NCI-H460 (cell line): ENCODE measurements around the gene SPATA6. TPM values are rescaled to one million over a fixed set of nuclear protein-coding genes. Genes with fewer than 3 reads are reported as not detected.

Source experiments
- DNase-seq: peaks from one replicate; pipeline ENCODE4 v3.0.0-alpha.2; 2016; ENCODE audit warnings: low read depth; ENCODE audit errors: extremely low read depth
- small RNA-seq, 2 experiments: library from RNA; depleted of rRNA; stranded (forward); fragments of <200 nt; gene quantifications; one replicate each; pipeline ENCODE3, GENCODE V24; 2014
- total RNA-seq: library from RNA; depleted of rRNA; stranded (reverse); fragments of >200 nt; shearing (Covaris generic); gene quantifications from 2 replicates; pipeline ENCODE4 v1.2.3, GENCODE V29; 2014; rRNA removed

SPATA6 gene
- total RNA-seq, 1 experiment from 2014 or later, result 5.3 TPM

DNA sequence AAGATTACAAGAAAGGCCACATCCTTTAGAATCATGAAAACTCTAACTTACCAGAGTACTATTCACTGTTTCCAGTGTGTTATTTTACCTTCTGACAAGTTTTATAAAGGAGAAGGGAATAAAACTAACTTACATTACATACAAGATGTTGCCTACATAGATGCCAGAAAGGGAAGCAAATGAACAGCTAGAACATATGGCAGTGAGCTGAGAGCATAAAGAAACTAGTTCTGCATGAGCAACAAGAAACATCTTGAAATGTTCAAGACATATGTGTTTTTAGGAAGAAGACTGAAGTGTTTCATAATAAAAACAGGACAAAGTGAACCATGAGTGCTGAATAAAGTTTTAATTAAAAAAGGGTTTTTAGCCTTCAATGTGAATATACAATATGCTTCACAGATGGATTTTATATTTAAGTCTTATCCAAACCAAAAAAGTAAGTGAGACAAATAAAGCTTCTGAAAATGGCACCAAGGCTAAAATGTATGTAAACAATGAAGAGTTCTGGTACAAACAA, 210.1 kb downstream of the SPATA6 start:
- DNase-seq, result no peak

DNA sequence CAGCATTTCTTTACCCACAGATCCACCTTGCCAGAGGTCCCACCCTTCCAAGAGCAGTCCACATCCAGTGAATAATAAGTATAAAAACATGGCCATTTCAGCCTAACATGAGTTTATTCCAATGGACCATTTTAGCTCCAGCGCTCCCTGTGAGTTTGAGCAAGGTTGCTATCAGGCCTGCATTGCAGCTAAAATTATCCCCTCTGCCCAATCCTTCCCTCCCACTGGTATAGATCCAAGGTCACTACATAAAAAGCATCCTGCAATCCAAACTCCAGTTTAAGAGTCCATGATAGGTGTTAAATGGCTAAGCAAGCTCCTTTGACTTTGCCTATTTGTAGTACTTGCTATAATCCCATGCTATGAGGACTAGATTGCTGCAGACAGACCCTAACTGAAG, 213.9 kb downstream of the SPATA6 start:
- DNase-seq, result no peak

DNA sequence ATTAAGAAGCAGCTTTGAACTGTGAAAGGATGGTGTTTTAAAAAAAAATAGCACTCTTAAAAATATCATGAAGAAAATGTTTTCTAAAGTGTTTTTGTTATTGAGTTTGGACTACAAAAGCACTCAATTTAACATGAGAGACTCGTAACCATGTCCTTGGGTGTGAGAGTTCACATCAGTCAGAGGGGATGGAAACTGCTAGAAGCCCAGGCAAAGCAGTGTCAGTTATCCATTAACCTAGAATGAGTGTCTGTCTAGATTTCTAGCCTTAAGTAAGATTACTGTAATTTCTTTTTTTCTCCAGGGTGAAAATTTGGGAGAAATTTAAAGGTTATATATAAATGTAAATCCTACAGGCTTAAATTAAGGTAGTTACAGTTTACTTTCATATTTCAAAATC, 217.8 kb downstream of the SPATA6 start:
- DNase-seq, result no peak

DNA sequence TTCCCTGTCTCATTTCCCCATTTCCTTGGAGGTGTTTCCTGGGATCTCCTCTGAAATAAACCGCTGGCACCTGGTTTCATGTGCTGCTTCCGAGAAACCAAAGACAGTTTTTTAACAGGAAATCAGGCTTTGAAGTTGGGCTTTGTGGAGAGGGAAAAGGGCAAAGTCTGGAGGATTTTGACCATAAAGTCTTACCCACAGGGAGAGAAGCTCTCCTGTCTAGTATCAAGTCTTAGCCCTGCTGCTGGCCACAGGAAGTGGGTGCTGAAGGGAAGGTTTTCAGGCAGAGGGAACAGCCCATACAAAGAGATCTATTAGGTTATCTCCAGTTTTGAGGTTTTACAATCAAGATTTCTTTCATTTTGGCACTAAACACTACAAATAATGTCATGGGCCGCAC, 220.2 kb downstream of the SPATA6 start:
- no peak for DNase-seq

DNA sequence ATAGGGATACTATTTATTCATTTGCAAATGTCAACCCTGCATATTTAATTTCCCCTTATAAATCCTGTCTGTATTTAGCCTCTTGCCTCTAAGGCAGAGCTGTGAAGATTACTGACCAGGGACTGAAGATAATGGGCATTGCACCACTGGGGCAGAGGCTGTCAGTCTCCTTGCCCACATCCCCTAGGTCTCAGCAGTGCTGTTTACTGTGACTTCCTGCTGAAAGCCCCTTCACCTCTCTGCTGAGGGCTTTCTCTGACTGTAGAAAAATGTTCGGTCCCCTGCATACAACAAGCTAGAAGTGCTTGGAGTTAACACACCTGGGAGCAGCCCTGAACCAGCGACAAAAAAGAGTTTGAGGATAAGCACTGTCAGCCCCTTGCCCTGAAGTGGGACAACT, 220.7 kb downstream of the SPATA6 start:
- no peak for DNase-seq

DNA sequence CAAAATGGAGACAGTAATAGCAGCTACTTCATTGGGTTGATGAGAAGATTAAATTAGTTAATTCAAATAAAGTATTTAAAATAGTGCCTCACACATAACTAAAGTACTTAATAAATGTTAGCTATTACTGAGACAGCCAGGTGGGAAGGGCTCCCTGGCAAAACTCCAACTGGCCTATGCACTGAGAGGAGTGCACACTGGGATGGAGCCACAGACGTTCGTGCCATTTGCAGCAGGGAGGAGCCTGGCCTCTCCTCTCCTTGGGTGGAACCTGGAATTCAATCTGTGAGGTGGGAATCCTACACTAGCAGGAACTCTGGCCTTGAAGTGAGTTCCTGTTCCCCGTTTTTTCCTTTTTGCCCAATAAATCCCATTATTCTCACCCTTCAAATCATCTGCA, 221.4 kb downstream of the SPATA6 start:
- DNase-seq, result no peak

DNA sequence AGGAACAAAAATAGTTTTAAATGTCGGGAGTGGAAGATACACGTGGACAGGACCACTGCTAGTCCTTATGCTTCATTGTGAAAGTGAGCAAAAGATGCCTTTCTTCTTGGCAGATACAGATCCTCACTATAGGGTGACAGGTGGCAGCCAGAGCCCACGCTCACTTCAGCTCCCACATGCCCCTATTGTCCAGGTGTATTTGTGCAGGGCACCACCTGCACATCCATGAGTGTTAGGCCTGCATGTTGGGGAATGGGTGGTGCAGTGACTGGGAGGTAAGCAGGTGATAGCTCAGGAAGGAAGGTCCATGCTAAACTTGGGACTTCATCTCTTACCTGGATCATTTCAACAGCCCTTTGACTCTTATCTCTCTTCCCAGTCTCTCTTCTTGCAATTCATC, 222.1 kb downstream of the SPATA6 start:
- no peak for DNase-seq

DNA sequence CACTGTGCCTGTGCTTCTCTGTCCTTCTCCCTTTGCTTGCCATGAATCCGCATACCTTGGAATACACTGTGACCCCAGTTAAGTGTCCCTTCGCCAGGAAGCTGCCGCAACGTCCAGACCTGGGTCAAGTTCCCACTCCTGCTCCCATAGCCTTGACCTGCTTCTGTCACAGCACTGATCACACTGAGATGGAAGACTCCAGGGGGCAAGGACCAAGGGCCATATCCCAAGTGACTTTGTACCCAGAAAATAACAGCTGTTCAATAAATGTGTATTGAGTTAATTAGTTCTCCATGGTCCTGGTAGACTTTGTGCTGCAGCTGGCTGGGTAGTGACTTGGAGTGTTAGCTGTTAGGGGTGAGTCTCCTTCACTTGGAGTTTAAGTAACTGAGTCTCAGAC, 223.6 kb downstream of the SPATA6 start:
- DNase-seq, result no peak

DNA sequence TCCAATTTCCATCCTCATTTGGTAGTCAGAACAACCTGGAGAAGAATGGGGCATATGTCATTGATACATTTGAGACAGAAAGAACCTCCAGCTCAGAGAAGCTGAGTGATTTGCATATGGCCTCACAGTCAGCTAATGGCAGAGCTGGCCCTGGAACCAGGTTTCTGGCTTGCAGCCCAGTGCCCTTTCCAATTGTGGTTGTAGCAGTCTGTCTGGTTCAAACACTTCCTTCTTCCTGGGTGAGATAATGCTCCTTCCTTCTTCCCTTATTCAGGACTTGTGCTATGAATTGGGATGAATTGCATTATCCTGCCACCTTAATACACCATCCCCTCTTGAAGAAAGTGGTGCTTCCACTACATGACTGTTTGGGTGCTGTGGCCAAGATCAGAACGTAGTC, 225.3 kb downstream of the SPATA6 start:
- no peak for DNase-seq

Small RNAs within 50 kb of the gene (small RNA-seq; reads per million reads assigned to genes)
- 0 to 0.06 reads per million in 2 experiments for gene RNU4-61P
- gene RNU6-723P, result 0 reads per million in 2 experiments

Other genes starting within 250 kb of the SPATA6 start
- gene SLC5A9, start 249.5 kb downstream of the SPATA6 start, total RNA-seq, result not detected in 2 replicates